NCI-H460 (cell line): ENCODE results near the gene MAST3. TPM values are rescaled to one million over a fixed set of nuclear protein-coding genes. Genes with fewer than 3 reads are reported as not detected.

Experiments used
- DNase-seq: peaks from one replicate; pipeline ENCODE4 v3.0.0-alpha.2; 2016; ENCODE audit warnings: low read depth; ENCODE audit errors: extremely low read depth
- total RNA-seq: library from RNA; depleted of rRNA; stranded (reverse); fragments of >200 nt; shearing (Covaris generic); gene quantifications from 2 replicates; pipeline ENCODE4 v1.2.3, GENCODE V29; 2014

Gene MAST3
- total RNA-seq, 1 experiment from 2014 or later = 2.1 TPM

DNA sequence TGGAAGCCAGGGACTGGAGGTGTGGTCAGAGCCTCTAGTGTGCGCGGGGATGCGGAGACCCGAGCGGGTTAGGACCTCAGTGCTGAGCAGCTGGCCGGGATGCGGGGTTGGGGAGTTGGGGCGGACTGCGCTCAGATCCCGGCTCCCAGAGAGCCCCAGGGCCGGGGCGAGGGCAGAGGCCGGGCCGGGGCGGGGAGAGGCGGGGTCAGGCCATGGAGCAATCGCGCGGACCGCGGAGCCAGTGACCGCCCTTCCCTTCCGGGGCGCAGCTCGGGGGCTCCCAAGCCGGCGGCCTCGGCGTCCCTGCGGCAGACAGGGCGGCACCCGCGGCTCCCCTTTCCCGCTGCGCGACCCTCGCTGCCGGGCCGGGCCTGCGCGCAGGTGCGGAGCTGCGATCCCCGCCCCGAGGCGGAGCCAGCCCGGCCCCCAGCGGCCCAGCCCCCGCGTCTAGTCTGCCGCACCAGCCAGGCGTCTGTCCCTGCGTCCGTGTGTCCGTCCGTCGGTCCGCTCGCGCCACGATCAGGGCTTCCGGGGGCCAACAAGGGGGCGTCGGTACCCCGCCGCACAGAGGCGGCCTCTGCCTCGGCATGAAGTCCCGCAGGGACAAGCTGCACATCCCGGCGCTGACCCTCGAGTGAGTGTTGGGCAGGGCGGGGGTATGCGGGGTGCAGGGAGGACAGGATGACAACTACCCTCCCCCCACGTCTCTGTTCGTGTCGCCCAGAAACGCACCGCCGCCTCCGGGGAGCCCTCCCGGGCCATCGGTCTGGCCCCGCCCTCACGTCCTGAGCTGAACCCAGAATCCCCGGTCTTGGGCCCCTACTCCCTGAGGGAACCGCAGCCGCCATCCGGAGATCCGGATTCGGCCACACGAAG lies 12.4 kb downstream of the MAST3 start:
- no peak for DNase-seq

- no peak for DNase-seq
These were observed 13.1 kb downstream of the MAST3 start for GRCh38 chr19:18110609-18111232.

DNA sequence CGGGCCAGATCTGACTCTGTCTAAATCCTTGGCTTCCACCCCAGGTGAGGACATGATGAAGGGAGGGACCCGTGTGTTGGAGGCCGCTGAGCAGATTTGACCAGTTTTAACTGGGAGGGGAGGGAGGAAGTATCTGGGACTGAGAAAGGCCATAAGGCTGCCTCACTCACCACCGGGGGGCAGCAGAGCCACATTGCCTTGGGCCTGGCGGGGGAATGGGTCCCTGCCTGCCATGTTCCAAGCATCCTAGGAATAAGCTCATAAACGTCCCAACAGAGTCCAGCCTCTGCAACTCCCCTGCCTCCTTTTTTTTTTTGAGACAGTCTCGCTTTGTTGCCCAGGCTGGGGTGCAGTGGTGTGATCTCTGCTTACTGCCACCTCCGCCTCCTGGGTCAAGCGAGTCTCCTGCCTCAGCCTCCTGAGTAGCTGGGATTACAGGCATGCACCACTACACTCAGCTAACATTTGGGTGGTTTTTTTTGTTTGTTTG lies 15.5 kb downstream of the MAST3 start:
- peak; percentile 77 for DNase-seq

DNA sequence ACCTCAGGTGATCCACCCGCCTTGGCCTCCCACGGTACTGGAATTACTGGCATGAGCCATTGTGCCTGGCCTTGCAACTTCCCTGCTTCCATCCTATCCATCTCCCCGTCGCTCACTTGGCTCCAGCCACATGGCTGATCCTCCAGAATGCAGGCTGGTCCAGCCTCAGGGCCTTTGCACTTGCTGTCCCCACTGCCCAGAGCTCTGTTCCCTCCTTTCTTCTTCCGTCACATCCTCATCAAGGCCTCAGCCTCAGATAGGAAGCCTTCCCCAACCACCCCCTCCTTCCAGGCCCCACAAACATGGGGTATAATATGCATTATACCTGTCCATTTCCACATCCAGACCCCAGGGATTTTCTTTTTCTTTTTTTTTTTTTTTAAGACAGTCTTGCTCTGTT lies 16.2 kb downstream of the MAST3 start:
- no peak for DNase-seq

- DNase-seq = no peak
These were observed 16.9 kb downstream of the MAST3 start for GRCh38 chr19:18114483-18114882.

DNA sequence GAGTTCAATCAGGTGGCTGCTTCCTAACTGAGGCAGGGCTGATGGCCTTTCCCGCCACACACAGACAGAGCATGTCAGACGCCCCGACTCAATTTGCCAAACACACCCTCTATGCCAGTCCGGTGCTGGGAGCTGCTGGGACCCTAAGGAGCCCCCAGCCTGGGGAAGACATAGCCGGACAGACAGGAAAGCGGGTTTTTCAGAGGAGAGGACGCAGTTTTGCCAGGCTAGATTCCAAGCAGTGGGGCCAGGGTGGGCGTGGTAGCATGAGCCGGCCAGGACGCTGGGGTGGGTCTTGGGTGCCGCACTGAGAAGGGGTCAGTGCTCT lies 19.8 kb downstream of the MAST3 start:
- DNase-seq = no peak

- DNase-seq = peak; percentile 70
These were observed 20.3 kb downstream of the MAST3 start for GRCh38 chr19:18117692-18118378.

GRCh38 chr19:18118420-18119012 lies 20.9 kb downstream of the MAST3 start:
- DNase-seq = no peak

- no peak for DNase-seq
These were observed 21.6 kb downstream of the MAST3 start for GRCh38 chr19:18119013-18119716.

DNA sequence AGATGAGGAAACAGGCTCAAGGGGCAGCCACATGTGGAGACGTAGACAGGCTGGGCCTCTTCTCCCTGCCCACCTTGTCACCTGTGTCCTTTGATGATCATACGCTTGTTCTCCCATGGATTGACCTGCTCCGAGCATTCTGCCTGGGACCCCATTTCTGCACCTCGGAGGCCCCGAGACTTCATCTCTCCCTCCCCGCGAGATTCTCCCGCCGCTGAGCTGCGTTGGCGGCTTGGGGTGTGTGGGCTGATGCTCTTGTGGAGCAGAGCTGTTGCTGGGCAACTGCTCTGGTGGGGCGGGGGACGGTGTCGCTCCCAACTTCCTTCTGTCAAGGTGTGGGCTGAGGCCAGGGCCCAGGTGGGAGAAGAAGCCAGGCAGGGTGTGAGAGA lies 22.1 kb downstream of the MAST3 start:
- no peak for DNase-seq

GRCh38 chr19:18120127-18120526 lies 22.5 kb downstream of the MAST3 start:
- DNase-seq = no peak

GRCh38 chr19:18121166-18121565 lies 23.6 kb downstream of the MAST3 start:
- no peak for DNase-seq

- no peak for DNase-seq
These were observed 24.8 kb downstream of the MAST3 start for GRCh38 chr19:18122424-18122823.

GRCh38 chr19:18122860-18123795 lies 25.6 kb downstream of the MAST3 start:
- DNase-seq = no peak

GRCh38 chr19:18123819-18124218 lies 26.2 kb downstream of the MAST3 start:
- no peak for DNase-seq

GRCh38 chr19:18126097-18126496 lies 28.5 kb downstream of the MAST3 start:
- DNase-seq = no peak

DNA sequence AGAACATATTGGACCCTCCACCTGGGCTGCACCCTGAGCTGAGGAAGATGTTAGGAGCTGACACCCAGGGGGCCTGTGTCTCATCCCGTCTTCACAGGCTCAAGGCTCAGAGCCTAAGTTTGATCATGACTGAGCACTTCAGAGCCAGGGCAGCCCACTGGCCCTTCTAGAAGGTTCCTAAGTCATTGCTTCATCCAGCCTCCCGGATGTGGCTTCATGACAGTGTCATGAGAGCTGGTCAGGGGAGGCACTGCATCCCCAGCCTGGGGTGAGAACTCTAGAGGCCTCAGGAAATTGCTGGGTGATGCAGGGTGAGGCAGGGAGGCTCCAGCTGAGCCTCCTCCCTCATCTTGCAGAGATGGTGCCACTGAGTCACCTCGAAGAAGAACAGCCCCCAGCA lies 30.5 kb downstream of the MAST3 start:
- DNase-seq = no peak

DNA sequence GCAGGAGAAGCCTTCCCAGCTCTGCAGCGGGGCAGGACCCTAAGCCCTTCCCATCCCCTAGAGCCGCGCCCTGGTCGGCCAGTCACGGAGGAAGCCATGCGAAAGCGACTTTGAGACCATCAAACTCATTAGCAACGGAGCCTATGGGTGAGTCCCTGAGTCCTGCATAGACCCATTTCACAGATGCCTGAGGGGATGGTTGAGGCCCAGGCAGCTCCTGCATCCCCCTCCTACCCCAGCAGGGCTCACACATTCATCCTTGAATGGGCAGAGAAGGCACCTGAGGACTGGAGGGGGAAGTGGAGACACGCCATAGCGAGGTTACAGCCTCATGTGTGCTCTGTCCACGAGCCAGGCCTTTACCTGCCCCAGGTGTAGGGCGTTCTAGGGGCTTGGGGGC lies 31.2 kb downstream of the MAST3 start:
- DNase-seq = no peak

- DNase-seq = no peak
These were observed 33.1 kb downstream of the MAST3 start for GRCh38 chr19:18130523-18131242.
